HG02970 (cell line): ENCODE results near the gene TEX22.

Experiments
- ATAC-seq: cut with Tn5 transposase; IDR thresholded peaks from one replicate; pipeline ENCODE4 v1.9.1; 2021; ENCODE audit warnings: mild to moderate bottlenecking, moderate library complexity, moderate number of reproducible peaks; ENCODE audit not compliant: unreplicated experiment, low FRiP score

Gene TEX22

GRCh38 chr14:105419195-105420091 lies 21.1 kb downstream of the TEX22 start, which contains the start of gene MTA1:
Gene MTA1, plus strand, starts transcription at chr14:105419827. Its CDS starts 209 bp downstream, at chr14:105420036.
- ATAC-seq: no peak

- ATAC-seq: no peak
These were observed 22.0 kb downstream of the TEX22 start for GRCh38 chr14:105420101-105420973.

GRCh38 chr14:105420974-105421674 lies 22.8 kb downstream of the TEX22 start:
- ATAC-seq: no peak

GRCh38 chr14:105421723-105422615 lies 23.6 kb downstream of the TEX22 start:
- no peak for ATAC-seq

GRCh38 chr14:105422695-105423487 lies 24.6 kb downstream of the TEX22 start:
- no peak for ATAC-seq

GRCh38 chr14:105423488-105424195 lies 25.3 kb downstream of the TEX22 start:
- no peak for ATAC-seq

GRCh38 chr14:105424861-105425260 lies 26.5 kb downstream of the TEX22 start:
- no peak for ATAC-seq

- ATAC-seq: no peak
These were observed 27.5 kb downstream of the TEX22 start for GRCh38 chr14:105425823-105426247.

- no peak for ATAC-seq
These were observed 28.2 kb downstream of the TEX22 start for GRCh38 chr14:105426416-105427130.

GRCh38 chr14:105427412-105427811 lies 29.1 kb downstream of the TEX22 start:
- no peak for ATAC-seq

GRCh38 chr14:105427936-105428485 lies 29.7 kb downstream of the TEX22 start:
- ATAC-seq: no peak

GRCh38 chr14:105430042-105430441 lies 31.7 kb downstream of the TEX22 start:
- ATAC-seq: no peak

- no peak for ATAC-seq
These were observed 32.2 kb downstream of the TEX22 start for GRCh38 chr14:105430565-105430964.

GRCh38 chr14:105431256-105431655 lies 32.9 kb downstream of the TEX22 start:
- ATAC-seq: no peak

- no peak for ATAC-seq
These were observed 34.3 kb downstream of the TEX22 start for GRCh38 chr14:105432657-105433056.

GRCh38 chr14:105433161-105433605 lies 34.8 kb downstream of the TEX22 start:
- ATAC-seq: no peak

- no peak for ATAC-seq
These were observed 38.1 kb downstream of the TEX22 start for GRCh38 chr14:105436402-105436801.
